Tibial nerve (tissue), 4 donors: ENCODE data around the gene GNG7.

Experiments
- CTCF ChIP-seq, 5 experiments: fragments of 200-600 bp in 3 of 5; fragments of 450-650 bp in 2 of 5; sonication (generic) in 3 of 5; IDR thresholded peaks; one replicate each; pipeline ENCODE4 v1.5.1; 2016 to 2019; ENCODE audit warnings: antibody characterized with exemption in 5 of 5, mild to moderate bottlenecking in 3 of 5, moderate library complexity in 2 of 5
- EP300 ChIP-seq, 2 donors: sonication (generic); formaldehyde crosslinking; IDR thresholded peaks; one replicate each; pipeline ENCODE4 v1.6.1; 2017; ENCODE audit warnings: antibody characterized with exemption in 2 of 2, mild to moderate bottlenecking in 1 of 2

GRCh38 chr19:2711172-2711874 lies 8.8 kb upstream of the GNG7 start:
- no peak for TF ChIP-seq EP300 (IDR thresholded peaks at IDR 0.05)
- no peak for TF ChIP-seq CTCF (IDR thresholded peaks at IDR 0.05)
